Measurements from ENCODE around the gene ST3GAL3. TPM values are rescaled to one million over a fixed set of nuclear protein-coding genes. Genes with fewer than 3 reads are reported as not detected.

ST3GAL3 gene
- total and polyA plus RNA-seq, 10 of the 15 experiments (the other 5 are each of a cell fraction or from before 2014, with no cell fraction given), result 1.2 to 19.3 (median 11.0) TPM

GRCh38 chr1:43908226-43908625 is 200.9 kb downstream of the ST3GAL3 start (continued):
- TF ChIP-seq REST (IDR thresholded peaks at IDR 0.05; ENCODE audit: low read depth, low read length), result no peak
- no peak for TF ChIP-seq BCL3 (IDR thresholded peaks at IDR 0.05; ENCODE audit: borderline replicate concordance, insufficient read depth, low read depth, low read length, poor library complexity, severe bottlenecking)
- TF ChIP-seq SIN3A (IDR thresholded peaks at IDR 0.05; ENCODE audit: low read depth, low read length), result no peak
- TF ChIP-seq TBL1XR1 (IDR thresholded peaks at IDR 0.05; ENCODE audit: low read depth, low read length), result no peak
- TF ChIP-seq USF2 (IDR thresholded peaks at IDR 0.05; ENCODE audit: borderline replicate concordance, low read depth, low read length), result no peak

- ChIA-PET SMC1A (ENCODE audit: uncharacterized antibody, unreplicated experiment) (interaction anchor here (7.1 kb wide), 1 partner anchor 144 kb away, joined by 74 read pairs; no protein-coding TSS in a partner anchor), RAD21 (ENCODE audit: unreplicated experiment) (interaction anchor here (7.1 kb wide), 1 partner anchor 144 kb away, joined by 73 read pairs; no protein-coding TSS in a partner anchor), CTCF (interaction anchor here (0.7 to 2.9 kb wide), 4 partner anchors 10 to 237 kb away, joined by 3 to 22 read pairs (median 6); partner anchors contain the start of gene ARTN), POLR2A (no interaction called here)
- in situ Hi-C loops (cut with MboI) (no loop called here), intact Hi-C loops (cut with micrococcal nuclease; ENCODE audit: unreplicated experiment) (no loop called here)
- TF ChIP-seq BMI1 (IDR thresholded peaks at IDR 0.05; ENCODE audit: borderline replicate concordance) (no peak), ZNF24 (IDR thresholded peaks at IDR 0.05) (no peak), HCFC1 (IDR thresholded peaks at IDR 0.05; ENCODE audit: low read length) (no peak), CEBPB (IDR thresholded peaks at IDR 0.05; ENCODE audit: borderline replicate concordance in 1 of 2, low read depth in 2 of 2, low read length in 2 of 2) (no peak)
- TF ChIP-seq, protein P1, sequence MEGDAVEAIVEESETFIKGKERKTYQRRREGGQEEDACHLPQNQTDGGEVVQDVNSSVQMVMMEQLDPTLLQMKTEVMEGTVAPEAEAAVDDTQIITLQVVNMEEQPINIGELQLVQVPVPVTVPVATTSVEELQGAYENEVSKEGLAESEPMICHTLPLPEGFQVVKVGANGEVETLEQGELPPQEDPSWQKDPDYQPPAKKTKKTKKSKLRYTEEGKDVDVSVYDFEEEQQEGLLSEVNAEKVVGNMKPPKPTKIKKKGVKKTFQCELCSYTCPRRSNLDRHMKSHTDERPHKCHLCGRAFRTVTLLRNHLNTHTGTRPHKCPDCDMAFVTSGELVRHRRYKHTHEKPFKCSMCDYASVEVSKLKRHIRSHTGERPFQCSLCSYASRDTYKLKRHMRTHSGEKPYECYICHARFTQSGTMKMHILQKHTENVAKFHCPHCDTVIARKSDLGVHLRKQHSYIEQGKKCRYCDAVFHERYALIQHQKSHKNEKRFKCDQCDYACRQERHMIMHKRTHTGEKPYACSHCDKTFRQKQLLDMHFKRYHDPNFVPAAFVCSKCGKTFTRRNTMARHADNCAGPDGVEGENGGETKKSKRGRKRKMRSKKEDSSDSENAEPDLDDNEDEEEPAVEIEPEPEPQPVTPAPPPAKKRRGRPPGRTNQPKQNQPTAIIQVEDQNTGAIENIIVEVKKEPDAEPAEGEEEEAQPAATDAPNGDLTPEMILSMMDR (IDR thresholded peaks at IDR 0.05 in 2 of 3, conservative IDR thresholded peaks at IDR 0.05 in 1 of 3; ENCODE audit: control insufficient read depth in 2 of 3, extremely low read depth in 1 of 3, insufficient read depth in 1 of 3, low read depth in 3 of 3, low read length in 3 of 3), result peak in 1 of 3 experiments; percentile 10; a peak in 1 of 6 replicates
- no TSS peak for BruUV-seq (replicated peaks)
- no peaks in the 10 kb centered on the region for H3K79me2 ChIP-seq (ENCODE audit: control insufficient read depth, insufficient read depth, low read length)
- no peaks in the 10 kb centered on the region for H3K9me3 ChIP-seq (replicated peaks; ENCODE audit: control insufficient read depth, insufficient read depth, low read length)
- FAIRE-seq (no peak), DNase-seq (ENCODE audit: low read depth, low spot score) (no peak), ATAC-seq (no peak)
- H3K9ac ChIP-seq (ENCODE audit: control insufficient read depth, insufficient read depth, low read length), result no peak overlapping the region
- no peaks in the 10 kb centered on the region for H4K20me1 ChIP-seq (ENCODE audit: control insufficient read depth, insufficient read depth)
- H3K4me2 ChIP-seq (ENCODE audit: control insufficient read depth, insufficient read depth), result no peak overlapping the region
- H3K36me3 ChIP-seq (ENCODE audit: control insufficient read depth in 2 of 2, insufficient read depth in 2 of 2, low read length in 1 of 2), result no peaks in the 10 kb centered on the region
- no peak overlapping the region for H3K27ac ChIP-seq (ENCODE audit: control insufficient read depth, insufficient read depth)
- no peaks in the 10 kb centered on the region for H3K27me3 ChIP-seq (replicated peaks in 1 of 2; ENCODE audit: control insufficient read depth in 2 of 2, insufficient read depth in 2 of 2, low read length in 1 of 2)
- 94% methylated on average over 5 of the region's 5 CpGs for WGBS (ENCODE audit: insufficient coverage, insufficient replicate concordance, low lambda C conversion rate, missing lambda C conversion rate)
- H3K4me1 ChIP-seq (ENCODE audit: control insufficient read depth, insufficient read depth, low read length), result no peaks in the 10 kb centered on the region
- no peak overlapping the region for H2AFZ ChIP-seq (ENCODE audit: control insufficient read depth, low read depth, low read length)
- H3K4me3 ChIP-seq, result no peak overlapping the region
These were observed 201.5 kb downstream of the ST3GAL3 start for GRCh38 chr1:43908858-43909257.

Measured in GM12878 (cell line).